HG03039 (cell line): ENCODE results near the gene TEC.

Source experiments
- ATAC-seq: cut with Tn5 transposase; IDR thresholded peaks from one replicate; pipeline ENCODE4 v1.9.1; 2021; ENCODE audit warnings: mild to moderate bottlenecking, moderate library complexity; ENCODE audit not compliant: unreplicated experiment

TEC gene

GRCh38 chr4:48270523-48270897 lies 872 bp upstream of the TEC start:
- no peak for ATAC-seq

GRCh38 chr4:48269861-48270522 lies 354 bp upstream of the TEC start:
- ATAC-seq, result peak; percentile 78

- ATAC-seq, result no peak
Observed at GRCh38 chr4:48267574-48267973, 2.1 kb downstream of the TEC start.

GRCh38 chr4:48266781-48267180 lies 2.9 kb downstream of the TEC start:
- no peak for ATAC-seq

- no peak for ATAC-seq
Observed at GRCh38 chr4:48262926-48263325, 6.7 kb downstream of the TEC start.

GRCh38 chr4:48262484-48262883 lies 7.2 kb downstream of the TEC start:
- no peak for ATAC-seq

- ATAC-seq, result no peak
Observed at GRCh38 chr4:48261281-48261680, 8.4 kb downstream of the TEC start.

- no peak for ATAC-seq
Observed at GRCh38 chr4:48259748-48260147, 9.9 kb downstream of the TEC start.

GRCh38 chr4:48258845-48259397 lies 10.7 kb downstream of the TEC start:
- ATAC-seq, result no peak

GRCh38 chr4:48255959-48256342 lies 13.7 kb downstream of the TEC start:
- no peak for ATAC-seq

- ATAC-seq, result no peak
Observed at GRCh38 chr4:48255072-48255958, 14.3 kb downstream of the TEC start.

- no peak for ATAC-seq
Observed at GRCh38 chr4:48254381-48255071, 15.1 kb downstream of the TEC start.

- no peak for ATAC-seq
Observed at GRCh38 chr4:48252313-48252712, 17.3 kb downstream of the TEC start.

GRCh38 chr4:48250980-48251379 lies 18.7 kb downstream of the TEC start:
- ATAC-seq, result no peak

- ATAC-seq, result no peak
Observed at GRCh38 chr4:48250343-48250742, 19.3 kb downstream of the TEC start.

GRCh38 chr4:48249378-48249777 lies 20.3 kb downstream of the TEC start:
- ATAC-seq, result no peak

- ATAC-seq, result no peak
Observed at GRCh38 chr4:48248559-48248953, 21.1 kb downstream of the TEC start.

- no peak for ATAC-seq
Observed at GRCh38 chr4:48247878-48248558, 21.6 kb downstream of the TEC start.

- peak; percentile 62 for ATAC-seq
Observed at GRCh38 chr4:48247142-48247877, 22.3 kb downstream of the TEC start.

- no peak for ATAC-seq
Observed at GRCh38 chr4:48244665-48245064, 25.0 kb downstream of the TEC start.
